ENCODE measurements around the gene GPATCH2. TPM values are rescaled to one million over a fixed set of nuclear protein-coding genes. Genes with fewer than 3 reads are reported as not detected.

Gene GPATCH2
- total RNA-seq, 1 experiment from 2014 or later: 11.3 TPM

DNA sequence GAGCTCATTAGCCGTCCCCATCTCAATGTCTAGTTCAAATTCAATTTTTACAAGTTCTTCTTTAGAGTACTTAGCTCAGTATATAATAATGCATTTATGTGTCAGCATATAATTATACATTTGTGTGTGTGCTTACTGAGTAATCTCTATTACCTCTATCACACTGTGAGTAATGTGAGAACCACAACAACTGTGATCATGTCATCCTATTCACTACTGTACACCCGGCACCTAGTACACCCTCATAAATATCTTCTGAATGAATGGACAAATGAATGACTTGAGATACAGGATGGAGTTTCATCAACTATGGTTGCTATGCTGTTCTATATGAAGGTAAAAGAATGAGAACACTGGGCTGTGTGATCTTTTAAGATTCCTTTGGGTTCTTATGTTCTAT, 124.0 kb downstream of the GPATCH2 start (continued):
- TF ChIP-seq, protein P1, sequence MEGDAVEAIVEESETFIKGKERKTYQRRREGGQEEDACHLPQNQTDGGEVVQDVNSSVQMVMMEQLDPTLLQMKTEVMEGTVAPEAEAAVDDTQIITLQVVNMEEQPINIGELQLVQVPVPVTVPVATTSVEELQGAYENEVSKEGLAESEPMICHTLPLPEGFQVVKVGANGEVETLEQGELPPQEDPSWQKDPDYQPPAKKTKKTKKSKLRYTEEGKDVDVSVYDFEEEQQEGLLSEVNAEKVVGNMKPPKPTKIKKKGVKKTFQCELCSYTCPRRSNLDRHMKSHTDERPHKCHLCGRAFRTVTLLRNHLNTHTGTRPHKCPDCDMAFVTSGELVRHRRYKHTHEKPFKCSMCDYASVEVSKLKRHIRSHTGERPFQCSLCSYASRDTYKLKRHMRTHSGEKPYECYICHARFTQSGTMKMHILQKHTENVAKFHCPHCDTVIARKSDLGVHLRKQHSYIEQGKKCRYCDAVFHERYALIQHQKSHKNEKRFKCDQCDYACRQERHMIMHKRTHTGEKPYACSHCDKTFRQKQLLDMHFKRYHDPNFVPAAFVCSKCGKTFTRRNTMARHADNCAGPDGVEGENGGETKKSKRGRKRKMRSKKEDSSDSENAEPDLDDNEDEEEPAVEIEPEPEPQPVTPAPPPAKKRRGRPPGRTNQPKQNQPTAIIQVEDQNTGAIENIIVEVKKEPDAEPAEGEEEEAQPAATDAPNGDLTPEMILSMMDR (IDR thresholded peaks at IDR 0.05 in 2 of 3, conservative IDR thresholded peaks at IDR 0.05 in 1 of 3; ENCODE audit: borderline replicate concordance in 1 of 3, insufficient read depth in 1 of 3, low read depth in 2 of 3, low read length in 2 of 3): no peak
- TF ChIP-seq CBX3 (IDR thresholded peaks at IDR 0.05; ENCODE audit: low read depth): no peak

DNA sequence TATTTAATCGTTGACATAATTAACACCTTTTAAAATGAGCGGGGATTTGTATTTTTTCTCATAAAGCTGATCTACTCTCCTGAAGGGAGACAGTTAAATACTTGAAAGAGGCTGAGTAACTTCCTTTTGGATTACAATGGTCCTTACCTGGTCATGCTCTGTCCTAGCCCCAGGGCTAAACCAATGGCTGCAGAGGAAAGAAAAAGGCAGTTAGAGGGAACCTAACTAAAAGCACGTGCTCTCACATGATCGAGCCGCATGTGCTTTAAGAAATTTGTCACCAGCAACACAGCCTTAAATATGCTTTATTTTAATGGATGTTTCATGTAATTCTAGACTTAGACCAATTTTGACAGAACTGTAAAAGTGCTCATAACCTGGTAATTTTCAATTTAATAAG, 132.7 kb downstream of the GPATCH2 start:
- POLR2A ChIA-PET: no interaction called here
- BruUV-seq (replicated peaks): no TSS peak
- CTCF ChIA-PET: no interaction called here
- RAD21 ChIA-PET (ENCODE audit: low non-redundant PET in 1 of 2, low total read pairs in 2 of 2, uncharacterized antibody in 2 of 2, unreplicated experiment in 2 of 2): no interaction called here
- intact Hi-C loops (cut with micrococcal nuclease): no loop called here
- TF ChIP-seq EZH2phosphoT487 (IDR thresholded peaks at IDR 0.05; ENCODE audit: borderline replicate concordance) (no peak), CEBPB (IDR thresholded peaks at IDR 0.05; ENCODE audit: low read depth) (no peak), RAD21 (IDR thresholded peaks at IDR 0.05; ENCODE audit: low read depth) (no peak), ELF1 (IDR thresholded peaks at IDR 0.05; ENCODE audit: borderline replicate concordance, low read depth) (no peak), SRF (IDR thresholded peaks at IDR 0.05; ENCODE audit: low read depth) (no peak), YY1 (IDR thresholded peaks at IDR 0.05; ENCODE audit: extremely low read depth, insufficient replicate concordance, low read depth, low read length) (no peak), FOSL1 (IDR thresholded peaks at IDR 0.05; ENCODE audit: low read depth) (no peak), JUND (IDR thresholded peaks at IDR 0.05) (no peak), ZFX (IDR thresholded peaks at IDR 0.05) (no peak), CBX3 (IDR thresholded peaks at IDR 0.05; ENCODE audit: low read depth) (no peak), EGR1 (IDR thresholded peaks at IDR 0.05; ENCODE audit: low read depth) (no peak), POLR2A (IDR thresholded peaks at IDR 0.05; ENCODE audit: borderline replicate concordance, extremely low read depth, insufficient read depth, insufficient read length) (no peak)
- TF ChIP-seq, protein P2, sequence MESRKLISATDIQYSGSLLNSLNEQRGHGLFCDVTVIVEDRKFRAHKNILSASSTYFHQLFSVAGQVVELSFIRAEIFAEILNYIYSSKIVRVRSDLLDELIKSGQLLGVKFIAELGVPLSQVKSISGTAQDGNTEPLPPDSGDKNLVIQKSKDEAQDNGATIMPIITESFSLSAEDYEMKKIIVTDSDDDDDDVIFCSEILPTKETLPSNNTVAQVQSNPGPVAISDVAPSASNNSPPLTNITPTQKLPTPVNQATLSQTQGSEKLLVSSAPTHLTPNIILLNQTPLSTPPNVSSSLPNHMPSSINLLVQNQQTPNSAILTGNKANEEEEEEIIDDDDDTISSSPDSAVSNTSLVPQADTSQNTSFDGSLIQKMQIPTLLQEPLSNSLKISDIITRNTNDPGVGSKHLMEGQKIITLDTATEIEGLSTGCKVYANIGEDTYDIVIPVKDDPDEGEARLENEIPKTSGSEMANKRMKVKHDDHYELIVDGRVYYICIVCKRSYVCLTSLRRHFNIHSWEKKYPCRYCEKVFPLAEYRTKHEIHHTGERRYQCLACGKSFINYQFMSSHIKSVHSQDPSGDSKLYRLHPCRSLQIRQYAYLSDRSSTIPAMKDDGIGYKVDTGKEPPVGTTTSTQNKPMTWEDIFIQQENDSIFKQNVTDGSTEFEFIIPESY (IDR thresholded peaks at IDR 0.05; ENCODE audit: extremely low read depth, insufficient replicate concordance, low read length): no peak
- TF ChIP-seq, protein P1 (IDR thresholded peaks at IDR 0.05 in 2 of 3, conservative IDR thresholded peaks at IDR 0.05 in 1 of 3; ENCODE audit: borderline replicate concordance in 1 of 3, insufficient read depth in 1 of 3, low read depth in 2 of 3, low read length in 2 of 3): no peak
- Histone ChIP-seq H3K4me1 (ENCODE audit: control insufficient read depth in 1 of 2, insufficient read depth in 2 of 2, low read length in 2 of 2) (no peaks in the 10 kb centered on the region), H3K9ac (ENCODE audit: low read length) (no peak overlapping the region), H4K20me1 (ENCODE audit: insufficient read depth) (no peaks in the 10 kb centered on the region), H3K9me3 (ENCODE audit: control insufficient read depth in 1 of 2, insufficient read depth in 1 of 2, low read depth in 1 of 2, low read length in 2 of 2) (no peaks in the 10 kb centered on the region), H3K4me3 (replicated peaks in 1 of 2; ENCODE audit: low read depth in 1 of 2, low read length in 2 of 2) (no peak overlapping the region), H3K9me2 (ENCODE audit: insufficient read depth) (no peaks in the 10 kb centered on the region), H3K79me2 (ENCODE audit: insufficient read depth, low read length) (no peaks in the 10 kb centered on the region), H3K36me3 (ENCODE audit: control insufficient read depth in 1 of 2, insufficient read depth in 2 of 2, low read length in 2 of 2) (no peaks in the 10 kb centered on the region), H3K27ac (ENCODE audit: low read depth, low read length) (no peak overlapping the region), H3K4me2 (ENCODE audit: low read length) (no peak overlapping the region), H3K27me3 (ENCODE audit: insufficient read depth, low read length) (no peaks in the 10 kb centered on the region), H2AFZ (ENCODE audit: low read depth, low read length, poor library complexity, severe bottlenecking) (no peak overlapping the region)
- no peak for DNase-seq (ENCODE audit: low read depth, low spot score)
- ATAC-seq: no peak
